Muscle of leg (tissue), 16 donors: ENCODE data around the gene FAM90A26. TPM values are rescaled to one million over a fixed set of nuclear protein-coding genes. Genes with fewer than 3 reads are reported as not detected.
"Not testable (repeated sequence)": the region's sequence is repeated elsewhere in the genome, so short reads cannot be mapped to it uniquely, and the experiment has no call there.

ENCODE experiments used
- DNase-seq: peaks from one replicate; pipeline ENCODE4 v3.0.0; 2013
- H3K27ac ChIP-seq: one replicate; pipeline ENCODE4 v1.5.1; 2013; ENCODE audit warnings: mild to moderate bottlenecking, low read length, control low read depth
- H3K27me3 ChIP-seq: one replicate; pipeline ENCODE4 v1.6.1; 2013; ENCODE audit warnings: low read length; ENCODE audit not compliant: control insufficient read depth, insufficient read depth
- H3K36me3 ChIP-seq: one replicate; pipeline ENCODE4 v1.6.1; 2013; ENCODE audit warnings: low read length; ENCODE audit not compliant: control insufficient read depth, insufficient read depth
- H3K4me1 ChIP-seq: one replicate; pipeline ENCODE4 v1.6.1; 2013; ENCODE audit warnings: low read length; ENCODE audit not compliant: control insufficient read depth, insufficient read depth
- H3K4me3 ChIP-seq: one replicate; pipeline ENCODE4 v1.5.1; 2013; ENCODE audit warnings: low read length, control low read depth
- H3K9me3 ChIP-seq: replicated peaks from 2 replicates; pipeline ENCODE4 v1.6.1; 2013; ENCODE audit warnings: low read depth, low read length; ENCODE audit not compliant: control insufficient read depth
- WGBS: methylation state at CpG from one replicate; pipeline ENCODE4 v1.1.5; 2013; ENCODE audit warnings: missing lambda C conversion rate; ENCODE audit not compliant: insufficient coverage; 5-methylcytosine and 5-hydroxymethylcytosine counted together
- long read RNA-seq, 11 donors: transcript quantifications; one replicate each; lab custom pipeline, GENCODE V29; 2026
- polyA plus RNA-seq, 8 donors: library from polyadenylated mRNA; unstranded; fragments of 120-200 nt; gene quantifications; one replicate each; pipeline versions ENCODE4 v1.2.1 to v1.2.3, GENCODE V29; 2013; ENCODE audit warnings: inconsistent platforms in 1 of 8, low replicate concordance in 1 of 8; ENCODE audit not compliant: insufficient read length in 8 of 8, insufficient read depth in 1 of 8
- total RNA-seq: library from RNA; stranded (reverse); fragments of 120-200 nt; gene quantifications from one replicate; pipeline ENCODE4 v1.2.4, GENCODE V29; 2013

Gene FAM90A26, protein sequence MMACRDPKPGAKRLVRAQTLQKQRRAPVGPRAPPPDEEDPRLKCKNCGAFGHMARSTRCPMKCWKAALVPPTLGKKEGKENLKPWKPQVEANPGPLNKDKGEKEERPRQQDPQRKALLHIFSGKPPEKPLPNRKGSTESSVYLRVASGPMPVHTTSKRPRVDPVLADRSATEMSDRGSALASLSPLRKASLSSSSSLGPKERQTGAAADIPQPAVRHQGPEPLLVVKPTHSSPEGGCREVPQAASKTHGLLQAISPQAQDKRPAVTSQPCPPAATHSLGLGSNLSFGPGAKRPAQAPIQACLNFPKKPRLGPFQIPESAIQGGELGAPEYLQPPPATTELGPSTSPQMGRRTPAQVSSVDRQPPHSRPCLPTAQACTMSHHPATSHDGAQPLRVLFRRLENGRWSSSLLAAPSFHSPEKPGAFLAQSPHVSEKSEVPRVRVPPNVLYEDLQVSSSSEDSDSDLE
- total RNA-seq, result not detected
- not detected for polyA plus RNA-seq
- long read RNA-seq, donor 1, result 0 reads
- long read RNA-seq, donor 2, result 0 reads
- long read RNA-seq, donor 3, result 0 reads
- long read RNA-seq, donor 4, result 0 reads
- long read RNA-seq, donor 5, result 0 reads
- long read RNA-seq, donor 6, result 0 reads
- long read RNA-seq, donor 7, result 0 reads
- long read RNA-seq, donor 8, result 0 reads
- long read RNA-seq, donor 9, result 0 reads
- long read RNA-seq, donor 10, result 0 reads
- long read RNA-seq, donor 11, result 0 reads

DNA sequence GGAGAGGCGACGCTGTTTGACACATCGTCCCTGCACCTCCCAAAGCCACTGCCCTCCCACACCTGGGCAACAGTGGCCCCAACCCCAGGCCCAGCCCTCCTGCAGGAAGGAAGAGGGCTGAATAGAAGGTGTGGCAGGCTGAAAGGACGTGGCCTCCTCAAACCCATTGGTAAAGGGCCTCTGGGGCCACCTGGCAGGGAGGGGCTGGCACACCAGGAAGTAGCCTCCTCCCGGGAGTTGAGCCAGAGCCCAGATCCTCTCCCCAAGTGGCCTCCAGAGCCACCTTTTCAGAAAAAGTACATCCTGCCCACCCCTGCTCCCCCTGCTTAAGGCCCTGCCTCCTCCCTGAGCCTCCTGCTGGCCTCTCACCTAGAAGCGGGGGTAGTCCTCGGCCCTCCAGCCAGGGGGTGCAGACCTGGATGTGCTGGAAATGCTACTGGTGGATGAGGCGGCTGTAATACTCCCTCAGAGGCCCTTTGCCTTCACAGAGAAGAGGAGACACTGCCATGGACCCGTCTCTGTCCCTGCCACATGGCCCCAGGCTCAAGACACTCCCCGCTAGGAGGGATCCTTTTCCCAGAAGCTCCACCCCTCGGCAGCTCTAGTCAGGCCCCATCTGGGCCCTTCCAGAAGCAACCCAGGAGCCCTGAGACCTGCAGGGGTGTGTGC lies at the start of gene FAM90A26:
Gene FAM90A26 (plus strand): TSS at position 619 of the 669 bp plus-strand sequence. CDS start 2,764 bp downstream, outside the sequence.
- DNase-seq, H3K27ac ChIP-seq, H3K4me1 ChIP-seq, H3K9me3 ChIP-seq, H3K27me3 ChIP-seq, H3K36me3 ChIP-seq, H3K4me3 ChIP-seq: not testable (repeated sequence)
- WGBS, result 51% methylated on average over 2 of the region's 11 CpGs

DNA sequence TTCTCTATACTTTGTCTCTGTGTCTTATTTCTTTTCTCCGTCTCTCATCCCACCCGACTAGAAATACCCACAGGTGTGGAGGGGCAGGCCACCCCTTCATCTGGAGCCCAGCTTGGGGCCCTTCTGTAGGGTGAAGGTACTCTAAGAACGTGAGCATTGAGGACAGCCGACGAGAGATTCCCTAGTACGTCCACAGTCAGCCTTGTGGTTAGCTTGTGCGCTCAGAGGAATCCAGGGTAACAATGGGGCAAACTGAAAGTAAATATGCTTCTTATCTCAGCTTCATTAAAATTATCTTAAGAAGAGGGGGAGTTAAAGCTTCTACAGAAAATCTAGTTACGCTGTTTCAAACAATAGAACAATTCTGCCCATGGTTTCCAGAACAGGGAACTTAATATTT lies 47.5 kb upstream of the FAM90A26 start:
- no CpG with 5 or more reads among the region's 8 CpGs for WGBS
- DNase-seq, H3K4me3 ChIP-seq, H3K4me1 ChIP-seq, H3K27ac ChIP-seq, H3K27me3 ChIP-seq, H3K36me3 ChIP-seq, H3K9me3 ChIP-seq: not testable (repeated sequence)

DNA sequence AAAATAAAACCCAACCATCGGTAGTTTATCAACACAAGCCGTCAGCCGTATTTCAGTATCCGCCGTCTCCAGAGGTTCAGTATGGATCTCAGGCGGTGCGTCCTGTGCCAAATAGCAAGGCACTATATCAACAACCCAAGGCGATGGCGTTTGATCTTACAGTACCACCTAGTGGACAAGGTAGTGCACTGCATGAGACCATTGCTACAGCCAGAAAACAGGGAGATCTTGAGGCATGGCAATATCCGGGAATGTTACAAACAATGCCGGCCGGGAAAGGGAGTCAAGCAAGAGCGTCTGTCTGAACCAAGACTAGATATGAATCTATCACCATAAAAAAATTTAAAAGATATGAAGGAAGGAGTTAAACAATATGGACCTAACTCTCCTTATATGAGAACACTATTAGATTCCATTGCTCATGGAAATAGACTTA lies 46.6 kb upstream of the FAM90A26 start:
- H3K27ac ChIP-seq, H3K27me3 ChIP-seq, H3K4me1 ChIP-seq, H3K9me3 ChIP-seq, H3K4me3 ChIP-seq, H3K36me3 ChIP-seq: not testable (repeated sequence)
- DNase-seq, result peak; percentile 73
- WGBS, result no CpG with 5 or more reads among the region's 13 CpGs

DNA sequence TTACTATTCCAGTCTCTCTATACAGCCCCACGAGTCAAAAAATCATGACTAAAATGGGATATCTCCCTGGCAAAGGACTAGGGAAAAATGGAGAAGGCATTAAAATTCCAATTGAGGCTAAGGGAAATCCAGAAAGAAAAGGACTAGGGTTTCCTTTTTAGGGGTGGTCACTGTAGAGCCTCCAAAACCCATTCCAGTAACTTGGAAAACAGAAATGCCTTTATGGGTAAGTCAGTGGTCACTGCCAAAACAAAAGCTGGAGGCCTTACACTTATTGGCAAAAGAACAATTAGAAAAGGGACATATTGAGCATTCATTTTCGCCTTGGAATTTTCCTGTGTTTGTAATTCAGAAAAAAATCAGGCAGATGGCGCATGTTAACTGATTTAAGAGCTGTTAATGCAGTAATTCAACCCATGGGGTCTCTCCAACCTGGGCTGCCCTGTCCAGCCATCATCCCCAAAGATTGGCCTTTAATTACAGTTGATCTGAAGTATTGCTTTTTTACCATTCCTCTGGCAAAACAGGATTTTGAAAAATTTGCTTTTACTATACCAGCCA lies 44.5 kb upstream of the FAM90A26 start:
- H3K27me3 ChIP-seq, H3K9me3 ChIP-seq, H3K36me3 ChIP-seq, H3K27ac ChIP-seq, H3K4me1 ChIP-seq, H3K4me3 ChIP-seq: not testable (repeated sequence)
- DNase-seq, result peak; percentile 89
- WGBS, result no CpG with 5 or more reads among the region's 3 CpGs

DNA sequence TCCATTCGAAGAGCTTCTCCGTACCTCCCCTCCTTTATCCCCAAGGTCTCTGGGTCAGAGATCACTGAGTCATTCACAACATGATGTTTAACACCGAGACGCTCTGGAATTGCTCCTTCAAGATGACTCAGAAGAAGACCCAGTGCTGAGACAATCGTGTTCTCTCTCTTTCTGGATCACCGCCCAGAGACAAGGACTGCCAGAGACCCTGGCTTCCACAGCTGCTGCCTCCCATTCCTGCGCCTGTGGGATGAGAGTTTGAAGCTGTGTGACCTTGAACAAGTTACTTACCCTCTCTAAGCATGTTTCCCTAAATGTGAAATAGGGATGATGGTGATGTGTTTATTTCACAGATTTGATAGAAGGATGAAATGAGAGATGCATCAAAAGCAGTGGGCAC lies 38.8 kb upstream of the FAM90A26 start:
- not testable (repeated sequence) for H3K36me3 ChIP-seq, H3K4me1 ChIP-seq, H3K9me3 ChIP-seq, H3K27me3 ChIP-seq, H3K27ac ChIP-seq, H3K4me3 ChIP-seq
- peak; percentile 25 for DNase-seq
- no CpG with 5 or more reads among the region's 7 CpGs for WGBS

DNA sequence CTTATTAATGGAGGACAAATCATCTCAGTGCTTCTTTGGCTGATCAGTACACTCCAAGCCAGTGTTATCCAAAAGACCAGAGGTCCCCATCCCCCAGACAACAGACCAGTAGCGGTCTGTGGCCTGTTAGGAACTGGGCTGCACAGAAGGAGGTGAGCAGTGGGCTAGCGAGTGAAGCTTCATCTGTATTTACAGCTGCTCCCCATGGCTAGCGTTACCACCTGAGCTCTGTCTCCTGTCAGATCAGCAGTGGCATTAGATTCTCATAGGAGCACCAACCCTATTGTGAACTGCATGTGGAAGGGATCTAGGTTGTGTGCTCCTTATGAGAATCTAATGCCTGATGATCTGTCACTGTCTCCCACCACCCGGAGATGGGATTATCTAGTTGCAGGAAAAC lies 37.4 kb upstream of the FAM90A26 start:
- DNase-seq, H3K36me3 ChIP-seq, H3K4me1 ChIP-seq, H3K27me3 ChIP-seq, H3K4me3 ChIP-seq, H3K9me3 ChIP-seq, H3K27ac ChIP-seq: not testable (repeated sequence)
- no CpG with 5 or more reads among the region's 4 CpGs for WGBS

DNA sequence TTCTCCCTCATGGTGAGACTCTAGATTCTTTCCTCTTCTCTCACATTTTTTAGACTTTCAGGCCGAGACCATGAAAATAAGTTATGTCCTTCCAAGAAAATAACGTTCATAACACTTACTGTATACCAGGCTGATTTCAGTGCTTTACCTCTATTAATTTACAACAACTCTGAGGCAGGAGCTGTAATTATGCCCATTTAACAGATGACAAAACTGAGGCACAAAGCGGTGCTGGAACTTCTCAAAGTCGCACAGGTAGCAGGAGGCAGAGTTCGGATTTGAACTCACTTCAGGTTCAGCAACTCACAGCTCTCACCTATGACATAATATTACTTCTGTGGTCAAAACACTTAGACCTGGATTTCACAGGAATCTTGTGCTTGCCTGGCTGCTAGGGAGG lies 36.2 kb upstream of the FAM90A26 start:
- WGBS, result 93% methylated on average over 2 of the region's 5 CpGs

DNA sequence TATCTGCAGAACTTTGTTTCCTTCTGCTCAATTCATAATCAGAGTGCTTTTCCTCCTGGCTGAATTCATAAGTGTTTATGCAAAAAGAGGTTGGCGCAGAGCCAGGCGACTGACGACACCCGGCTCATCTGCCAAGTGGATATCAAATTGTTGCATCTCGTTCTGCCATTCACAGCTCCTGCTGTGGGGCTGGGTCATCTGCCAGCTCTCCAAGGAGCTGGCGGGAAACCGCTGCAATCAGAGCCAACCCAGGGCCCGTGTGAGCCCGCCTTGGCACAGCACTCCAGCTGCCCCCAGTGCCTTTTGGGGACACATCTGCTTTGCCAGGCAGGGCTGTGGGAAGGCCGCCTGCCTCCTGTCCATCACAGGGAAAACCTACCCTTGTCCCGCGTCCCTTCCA lies 35.7 kb upstream of the FAM90A26 start:
- H3K4me3 ChIP-seq, H3K9me3 ChIP-seq, H3K36me3 ChIP-seq, H3K27me3 ChIP-seq, H3K4me1 ChIP-seq, H3K27ac ChIP-seq: not testable (repeated sequence)
- 27% methylated on average over 10 of the region's 12 CpGs for WGBS
- peak; percentile 73 for DNase-seq

More for the DNA sequence above, 36.2 kb upstream of the FAM90A26 start:
- DNase-seq, H3K4me3 ChIP-seq, H3K27ac ChIP-seq, H3K4me1 ChIP-seq, H3K27me3 ChIP-seq, H3K9me3 ChIP-seq, H3K36me3 ChIP-seq: not testable (repeated sequence)

DNA sequence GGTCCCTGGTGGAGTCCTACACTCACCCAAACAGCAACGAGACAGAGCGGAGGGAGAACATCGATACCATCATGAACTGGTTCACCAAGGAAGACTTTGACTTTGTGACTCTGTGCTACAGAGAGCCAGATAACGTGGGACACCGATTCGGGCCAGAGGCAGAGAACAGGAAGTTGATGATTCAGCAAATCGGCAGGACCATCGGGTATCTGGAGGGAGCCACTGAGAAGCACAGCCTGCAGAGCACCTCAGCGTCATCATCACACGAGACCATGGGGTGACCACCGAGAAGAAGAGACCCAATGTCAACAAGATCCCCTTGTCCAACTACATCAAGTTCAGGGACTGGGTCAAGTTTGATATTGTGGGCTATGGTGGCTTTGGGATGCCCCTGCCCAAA lies 29.2 kb upstream of the FAM90A26 start:
- H3K36me3 ChIP-seq, H3K4me1 ChIP-seq, H3K27ac ChIP-seq, H3K9me3 ChIP-seq, DNase-seq, H3K4me3 ChIP-seq, H3K27me3 ChIP-seq: not testable (repeated sequence)
- 77% methylated on average over 5 of the region's 11 CpGs for WGBS

DNA sequence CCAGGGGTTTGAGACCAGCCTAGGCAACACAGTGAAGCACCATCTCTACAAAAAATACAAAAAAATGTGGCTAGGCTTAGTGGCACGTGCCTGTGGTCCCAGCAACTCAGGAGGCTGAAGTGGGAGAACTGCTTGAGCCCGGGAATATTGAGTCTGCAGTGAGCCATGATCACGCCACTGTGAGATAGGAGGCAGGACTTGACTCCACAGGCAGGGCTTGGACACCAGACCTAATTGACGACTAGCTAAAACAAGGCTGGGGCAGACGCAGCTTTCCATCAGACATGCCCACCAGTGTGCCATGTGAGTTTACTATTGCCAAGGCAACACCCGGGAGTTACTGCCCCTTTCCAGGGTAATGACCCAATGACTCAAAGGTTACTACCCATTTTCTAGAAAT lies 27.4 kb upstream of the FAM90A26 start:
- 72% methylated on average over 5 of the region's 6 CpGs for WGBS
- H3K27me3 ChIP-seq, H3K4me3 ChIP-seq, H3K9me3 ChIP-seq, H3K36me3 ChIP-seq, H3K27ac ChIP-seq, H3K4me1 ChIP-seq, DNase-seq: not testable (repeated sequence)
